Non-pigmented ciliary epithelial cell (primary cell): Measurements from ENCODE around the gene TRAPPC11.

ENCODE experiments used
- DNase-seq: peaks from one replicate; pipeline ENCODE4 v3.0.0-alpha.2; 2010; ENCODE audit warnings: low read depth

Gene TRAPPC11

DNA sequence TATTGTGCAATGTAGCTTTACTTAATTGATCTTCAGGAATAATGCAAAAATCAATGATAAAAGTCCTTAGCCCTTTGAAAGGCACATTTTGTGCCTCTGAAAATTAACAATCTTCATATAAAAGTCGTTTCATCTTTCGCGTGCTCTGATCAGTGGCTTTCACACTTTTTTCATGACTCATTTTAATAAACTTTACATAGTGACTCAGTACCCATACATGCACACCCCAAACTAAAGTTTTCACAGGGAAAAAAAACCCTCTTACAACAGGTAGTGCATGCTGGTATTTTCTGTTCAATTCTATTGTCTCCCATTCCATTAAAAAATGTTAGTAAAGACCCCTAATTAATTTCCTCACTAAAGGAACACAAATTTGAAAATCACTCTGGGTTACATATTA, 21.6 kb upstream of the TRAPPC11 start:
- no peak for DNase-seq

DNA sequence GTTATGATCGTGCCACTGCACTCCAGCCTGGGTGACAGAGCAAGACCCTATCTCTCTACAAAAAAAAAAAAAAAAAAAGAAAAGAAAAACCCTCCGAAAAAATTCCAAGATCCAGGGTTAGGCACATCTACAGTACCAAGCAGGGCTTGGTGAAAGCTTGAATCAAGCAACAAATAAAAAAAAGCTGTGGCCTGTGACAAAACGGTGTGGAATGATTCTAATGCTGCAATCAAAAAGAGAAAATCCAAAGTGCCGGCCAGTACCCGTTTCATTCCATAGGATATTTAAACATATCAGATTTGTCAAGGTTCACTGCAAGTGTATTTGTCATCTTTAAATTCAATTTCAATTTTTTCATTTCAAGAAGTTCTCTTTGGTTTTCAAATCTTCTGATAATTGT, 20.7 kb upstream of the TRAPPC11 start:
- no peak for DNase-seq

DNA sequence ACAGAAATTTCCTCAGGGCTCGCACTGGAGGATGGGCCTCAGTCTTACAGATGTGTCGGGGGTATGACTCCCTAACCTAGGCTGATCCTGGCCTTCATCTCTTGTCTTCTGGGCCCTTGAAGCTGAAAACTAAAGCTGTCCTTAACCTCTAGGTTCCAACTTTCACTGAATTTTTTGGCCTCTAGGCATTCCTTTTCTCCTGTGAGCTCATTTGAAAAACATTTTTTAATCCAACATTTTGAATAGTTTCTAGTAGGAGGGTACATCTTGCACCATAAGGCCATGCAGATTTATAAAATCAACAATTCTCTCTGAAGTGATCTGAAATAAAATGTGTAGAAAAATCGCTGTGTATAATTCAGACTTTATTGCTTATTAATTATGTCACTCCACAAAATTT, 19.8 kb upstream of the TRAPPC11 start:
- no peak for DNase-seq

DNA sequence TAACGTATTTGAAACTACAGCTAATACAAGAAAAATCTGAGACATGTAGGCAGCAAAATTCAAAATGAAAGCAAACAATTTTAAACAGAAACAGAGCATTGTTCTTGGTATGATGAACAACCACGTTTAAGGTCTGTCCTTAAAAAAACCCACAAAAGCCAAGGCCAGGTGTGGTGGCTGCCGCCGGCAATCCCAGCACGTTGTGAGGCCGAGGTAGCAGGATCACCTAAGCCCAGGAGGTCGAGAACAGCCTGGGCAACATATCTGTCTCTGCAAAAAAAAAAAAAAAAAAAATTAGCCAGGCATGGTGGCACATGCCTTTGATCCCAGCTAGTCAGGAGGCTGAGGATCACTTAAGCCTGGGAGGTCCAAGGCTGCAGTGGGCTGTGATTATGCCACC, 13.8 kb upstream of the TRAPPC11 start:
- no peak for DNase-seq

DNA sequence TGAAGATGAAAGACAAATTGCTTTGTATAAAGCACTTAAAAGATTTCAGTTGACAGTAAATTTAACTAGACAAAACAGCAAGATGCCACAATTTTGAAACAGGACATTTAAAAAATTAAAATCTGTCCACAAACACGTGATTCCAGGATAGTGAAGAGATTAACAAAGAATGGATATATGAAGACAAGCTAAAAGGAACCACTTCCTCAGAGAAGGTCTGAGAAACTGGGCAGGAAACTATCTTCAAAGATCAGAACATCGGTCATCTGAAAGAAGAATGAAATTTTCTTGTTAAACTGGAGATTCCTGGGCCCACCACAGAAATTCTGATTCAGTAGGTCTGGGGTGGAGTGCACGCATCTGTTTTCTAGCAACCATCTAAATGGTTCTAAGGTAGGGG, 1.5 kb upstream of the TRAPPC11 start:
- DNase-seq = no peak

DNA sequence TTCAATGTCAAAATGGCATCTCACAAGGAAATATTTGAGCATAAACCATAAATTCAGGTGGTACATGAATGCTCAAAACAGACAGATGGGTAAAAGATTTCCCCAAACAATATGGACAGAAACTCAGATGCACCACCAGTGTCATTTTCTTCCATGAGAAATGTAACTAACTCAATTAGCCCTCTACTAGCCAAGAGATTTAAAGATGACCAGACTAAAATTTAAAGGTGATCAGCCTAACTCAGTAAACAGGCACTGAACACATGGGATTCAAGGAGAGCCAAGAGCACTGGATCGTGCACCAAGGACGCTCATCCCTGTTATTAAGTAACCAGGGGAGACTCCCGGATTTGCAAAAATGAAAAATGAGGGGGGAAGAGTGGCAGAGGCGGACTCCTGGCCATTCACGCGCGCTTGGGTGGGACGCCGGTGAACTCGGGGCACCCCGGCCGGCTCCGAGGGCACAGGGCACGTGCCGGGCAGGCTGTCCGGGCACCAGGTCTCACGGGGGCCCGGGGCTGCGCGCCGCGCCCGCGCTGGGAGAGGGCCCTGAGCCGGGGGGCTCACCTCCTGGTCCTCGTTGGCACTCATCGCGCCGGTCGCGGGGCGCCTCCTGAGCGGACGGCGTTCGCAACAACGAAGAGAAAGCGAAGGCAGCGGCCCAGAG, 598 bp upstream of the TRAPPC11 start:
- DNase-seq = no peak

DNA sequence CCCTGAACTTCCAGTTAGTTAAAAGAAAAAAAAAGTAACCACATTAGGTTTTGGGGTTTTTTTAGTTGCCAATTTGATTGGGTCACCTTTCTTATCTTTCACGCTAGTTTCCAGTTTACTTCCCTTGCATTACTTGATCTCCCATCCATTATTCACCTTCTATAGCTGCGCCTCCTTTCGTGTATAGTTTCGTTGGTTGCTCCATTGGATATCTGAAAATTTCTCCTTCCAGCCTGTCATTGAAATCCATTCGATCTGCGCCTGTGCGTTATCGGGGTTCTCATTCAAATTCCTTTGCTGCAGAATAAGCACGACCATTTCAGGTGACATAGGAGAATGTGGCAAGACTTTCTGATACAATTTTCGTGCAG, 764 bp downstream of the TRAPPC11 start:
- DNase-seq = no peak

DNA sequence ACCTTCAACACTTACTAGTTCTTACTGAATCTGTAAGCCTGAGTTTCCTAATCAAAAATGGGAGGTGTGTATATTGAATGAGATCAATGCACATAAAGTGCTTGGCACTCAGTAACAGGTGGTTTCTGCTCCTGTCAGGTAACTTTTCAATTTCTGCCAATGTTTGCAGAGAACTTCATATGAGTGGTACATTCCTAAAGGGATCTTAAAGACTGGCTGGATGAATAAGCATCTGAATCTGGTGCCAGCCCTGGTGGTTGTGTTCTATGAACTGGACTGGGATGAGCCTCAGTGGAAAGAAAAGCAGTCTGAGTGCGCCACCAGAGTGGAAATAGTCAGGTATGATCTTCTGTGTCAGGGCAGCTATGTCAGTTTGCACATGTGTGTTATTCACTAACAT, 7.0 kb downstream of the TRAPPC11 start:
- no peak for DNase-seq

DNA sequence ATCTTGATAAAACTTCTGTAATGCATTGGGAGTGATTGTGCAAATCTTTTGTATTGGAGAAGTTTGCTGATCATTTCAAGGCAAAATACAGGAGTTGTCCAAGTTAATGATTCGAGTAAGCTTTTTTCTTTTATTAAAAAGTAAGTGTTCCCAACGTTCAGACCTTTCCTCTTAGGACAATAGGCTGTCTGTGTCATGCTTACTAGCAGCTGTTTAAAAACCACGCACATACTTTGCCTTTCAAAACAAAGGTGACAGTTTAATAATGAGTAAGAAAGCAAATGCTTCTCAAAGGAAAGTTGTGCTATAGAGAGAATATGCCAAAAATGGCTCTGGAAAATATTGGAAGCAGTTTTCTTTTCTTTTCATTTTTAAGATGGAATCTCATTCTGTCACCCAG, 11.2 kb downstream of the TRAPPC11 start:
- DNase-seq = no peak

DNA sequence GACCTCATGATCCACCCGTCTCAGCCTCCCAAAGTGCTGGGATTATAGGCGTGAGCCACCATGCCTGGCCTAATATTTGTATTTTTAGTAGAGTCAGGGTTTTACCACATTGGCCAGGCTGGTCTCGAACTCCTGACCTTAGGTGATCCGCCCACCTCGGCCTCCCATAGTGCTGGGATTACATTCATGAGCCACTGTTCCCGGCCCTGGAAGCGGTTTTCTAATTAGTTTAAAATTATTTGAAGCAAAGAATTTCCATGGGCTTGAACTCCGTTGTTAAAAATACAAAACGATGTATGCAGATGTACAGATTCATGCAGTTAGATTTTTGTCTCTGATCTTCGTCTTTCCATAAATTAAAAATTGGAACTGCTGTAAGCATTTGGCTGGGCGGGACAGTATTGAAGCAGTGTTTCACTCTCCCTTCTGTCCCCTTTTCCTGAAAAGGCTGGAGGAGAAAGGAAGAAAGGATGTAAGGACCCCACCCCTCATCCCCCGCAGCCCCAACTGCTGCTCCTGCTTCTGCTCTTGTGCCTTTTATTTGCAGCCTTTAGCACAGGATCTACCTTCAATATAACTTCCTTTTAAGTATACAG, 12.0 kb downstream of the TRAPPC11 start:
- no peak for DNase-seq

DNA sequence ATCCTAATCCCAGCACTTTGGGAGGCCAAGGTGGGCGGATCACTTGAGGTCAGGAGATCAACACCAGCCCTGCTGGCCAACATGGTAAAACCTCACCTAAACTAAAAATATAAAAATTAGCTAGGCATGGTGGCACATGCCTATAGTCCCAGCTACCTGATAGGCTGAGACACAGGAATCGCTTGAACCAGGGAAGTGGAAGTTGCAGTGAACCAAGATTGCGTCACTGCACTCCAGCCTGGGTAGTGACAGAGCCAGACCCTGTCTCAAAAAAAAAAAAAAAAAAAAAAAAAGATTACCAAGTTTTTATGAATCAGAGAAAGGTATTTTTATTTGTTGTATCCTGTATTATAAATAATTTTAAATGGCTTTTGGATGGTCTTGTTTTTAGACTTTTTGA, 15.1 kb downstream of the TRAPPC11 start:
- DNase-seq = no peak

DNA sequence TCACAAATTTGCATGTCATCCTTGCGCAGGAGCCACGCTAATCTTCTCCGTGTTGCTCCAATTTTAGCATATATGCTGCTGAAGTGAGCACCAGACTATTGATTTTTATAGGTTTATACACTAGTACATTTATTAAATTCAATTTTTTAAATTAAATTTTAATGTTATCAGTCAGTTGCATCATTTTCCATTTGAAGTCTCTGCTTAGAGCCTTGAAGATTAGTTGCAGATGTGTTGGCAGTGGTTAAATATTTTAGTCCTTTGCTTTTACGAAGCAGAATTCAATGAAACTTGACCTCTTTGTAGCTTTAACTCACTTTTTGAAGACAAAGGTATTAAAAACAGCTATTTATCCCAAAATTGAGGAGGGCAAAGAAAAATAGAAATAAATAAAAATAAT, 16.5 kb downstream of the TRAPPC11 start:
- no peak for DNase-seq

DNA sequence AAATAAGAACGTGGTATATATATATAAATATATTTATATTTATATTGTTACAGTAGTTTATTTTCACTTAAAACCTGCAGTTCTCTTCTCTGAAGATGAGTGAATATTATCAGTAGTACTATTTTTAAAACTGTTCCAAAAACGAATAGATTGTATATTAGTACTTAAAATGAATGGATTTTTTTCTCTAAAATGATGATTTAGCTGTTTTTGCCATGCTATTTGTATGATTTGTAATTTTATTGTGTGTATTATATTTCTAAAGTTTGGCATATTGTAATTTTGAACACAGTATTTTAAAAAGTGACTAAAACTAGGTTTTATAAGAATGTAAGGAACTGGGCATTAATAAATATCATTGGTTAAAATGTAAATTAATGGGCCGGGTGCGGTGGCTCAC, 22.0 kb downstream of the TRAPPC11 start:
- no peak for DNase-seq

DNA sequence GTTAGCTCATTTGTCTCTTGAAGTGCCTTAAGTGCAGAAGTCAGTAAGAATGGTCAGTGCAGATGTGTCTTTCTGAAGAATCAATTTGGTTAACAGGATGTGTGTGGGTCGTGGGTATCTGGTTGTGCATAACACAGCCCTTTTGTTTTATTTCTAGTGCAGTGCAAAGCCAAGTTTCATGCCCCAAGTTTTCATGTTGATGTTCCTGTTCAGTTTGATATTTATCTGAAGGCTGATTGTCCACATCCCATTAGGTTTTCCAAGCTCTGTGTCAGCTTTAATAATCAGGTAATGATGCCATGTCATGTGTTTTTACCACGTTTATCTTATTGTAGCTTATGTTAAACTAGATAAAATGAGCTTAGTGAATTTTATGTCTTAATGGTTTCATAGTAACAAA, 27.4 kb downstream of the TRAPPC11 start:
- no peak for DNase-seq

DNA sequence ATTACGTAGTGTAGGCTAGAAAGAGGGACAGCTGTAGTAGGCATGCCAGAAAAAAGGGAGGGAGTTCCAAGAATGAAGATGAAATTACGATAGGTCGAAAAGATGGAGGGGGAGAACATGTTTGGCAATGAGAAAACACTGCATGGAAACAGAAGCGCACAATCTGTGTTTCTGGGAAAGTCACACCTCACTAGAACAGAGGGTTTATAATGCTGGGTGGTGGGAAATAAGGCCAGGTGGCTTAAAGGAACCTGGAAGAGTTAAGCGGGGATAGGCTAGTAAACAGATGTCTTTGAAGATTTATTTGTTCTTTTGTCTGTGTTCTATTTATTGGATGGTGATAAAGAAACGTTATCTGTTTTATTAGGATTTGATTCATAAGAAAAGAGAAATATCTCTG, 29.1 kb downstream of the TRAPPC11 start:
- DNase-seq = no peak

DNA sequence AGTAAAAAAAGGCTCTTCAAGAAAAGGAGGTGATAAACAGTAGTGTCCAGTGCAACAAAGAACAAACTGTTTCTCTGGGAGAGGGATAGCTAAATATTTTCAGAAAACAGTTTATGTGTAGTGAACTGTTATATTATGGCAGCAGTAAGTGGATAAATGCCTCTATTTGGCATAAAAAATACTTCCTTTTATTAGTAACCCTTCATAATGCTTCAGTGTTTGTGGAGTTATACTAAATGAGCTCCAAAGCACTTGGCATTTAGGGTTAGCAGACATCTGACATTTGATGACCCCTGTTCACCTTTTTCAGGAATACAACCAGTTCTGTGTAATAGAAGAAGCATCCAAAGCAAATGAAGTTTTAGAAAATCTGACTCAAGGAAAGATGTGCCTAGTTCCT, 31.9 kb downstream of the TRAPPC11 start:
- DNase-seq = no peak

DNA sequence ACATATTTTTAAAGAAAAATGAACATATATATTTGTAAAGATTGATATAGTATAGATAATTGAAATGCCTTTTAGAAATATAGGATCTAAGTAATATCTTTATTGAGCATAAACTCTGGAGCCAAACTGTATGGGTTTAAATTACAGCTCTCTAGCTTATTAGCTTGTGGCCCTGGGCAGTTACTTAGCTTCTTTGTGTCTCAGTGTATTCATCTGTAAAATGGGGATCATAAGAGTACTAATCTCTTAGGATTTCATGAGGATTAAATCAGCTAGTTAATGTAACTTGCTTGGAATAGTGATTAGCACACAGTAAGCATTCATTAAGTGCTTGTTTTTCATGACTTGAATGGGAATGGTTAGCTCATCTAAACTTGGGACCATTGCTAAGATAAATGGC, 32.8 kb downstream of the TRAPPC11 start:
- no peak for DNase-seq

DNA sequence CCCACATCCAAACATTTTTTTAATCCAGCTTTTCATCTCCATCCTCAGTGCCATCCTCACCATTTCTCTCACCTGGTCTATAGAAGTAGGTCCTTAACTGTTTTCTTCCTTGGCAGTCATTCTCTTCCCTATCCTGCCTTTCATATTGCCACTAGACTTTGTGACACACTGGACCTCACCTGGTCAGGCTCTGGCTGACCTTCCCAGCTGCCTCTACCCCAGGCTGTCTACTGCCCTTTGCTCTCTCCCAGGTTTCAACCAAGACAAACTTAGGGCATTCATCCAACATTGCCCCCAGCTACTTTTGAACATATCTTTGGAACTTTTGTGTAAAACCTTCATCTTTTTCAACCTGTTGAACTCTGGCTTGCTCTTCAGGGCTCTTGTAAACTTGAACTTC, 39.8 kb downstream of the TRAPPC11 start:
- DNase-seq = no peak

DNA sequence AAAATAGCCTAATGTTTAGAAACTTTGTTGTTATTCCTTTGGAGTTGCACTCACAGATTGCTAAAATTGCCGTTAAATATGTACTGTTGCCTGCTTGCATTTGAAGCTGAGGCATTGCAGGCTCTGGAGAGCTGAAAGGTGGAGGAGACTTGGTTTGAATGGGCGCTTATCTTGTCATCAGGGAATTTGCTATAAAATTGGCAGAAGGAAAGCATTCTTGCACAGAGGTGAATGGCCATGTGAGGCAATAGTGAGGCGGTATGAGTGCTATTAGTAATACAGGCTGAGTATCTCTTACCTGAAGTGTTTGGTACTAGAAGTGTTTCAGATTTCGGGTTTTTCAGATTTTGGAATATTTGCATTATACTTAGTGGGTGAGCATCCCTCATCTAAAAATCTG, 41.3 kb downstream of the TRAPPC11 start:
- no peak for DNase-seq

DNA sequence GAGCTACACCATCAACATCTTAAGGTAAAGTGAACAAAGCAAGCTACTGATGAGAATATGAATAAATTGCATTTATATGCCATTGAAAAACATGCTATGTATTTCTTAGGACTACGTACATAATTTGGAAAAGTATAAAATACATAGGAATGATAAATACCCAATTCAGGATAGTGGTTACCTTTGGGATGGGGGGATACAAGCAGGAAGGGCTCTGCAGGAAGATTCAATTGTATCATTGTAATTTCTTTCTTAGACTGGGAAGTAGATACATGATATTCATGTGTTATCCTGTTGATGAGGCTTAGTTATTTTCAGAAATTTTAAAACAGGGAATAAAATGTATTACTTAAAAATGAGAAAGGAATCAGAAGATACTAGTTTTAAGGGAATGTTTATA, 43.4 kb downstream of the TRAPPC11 start:
- DNase-seq = no peak

DNA sequence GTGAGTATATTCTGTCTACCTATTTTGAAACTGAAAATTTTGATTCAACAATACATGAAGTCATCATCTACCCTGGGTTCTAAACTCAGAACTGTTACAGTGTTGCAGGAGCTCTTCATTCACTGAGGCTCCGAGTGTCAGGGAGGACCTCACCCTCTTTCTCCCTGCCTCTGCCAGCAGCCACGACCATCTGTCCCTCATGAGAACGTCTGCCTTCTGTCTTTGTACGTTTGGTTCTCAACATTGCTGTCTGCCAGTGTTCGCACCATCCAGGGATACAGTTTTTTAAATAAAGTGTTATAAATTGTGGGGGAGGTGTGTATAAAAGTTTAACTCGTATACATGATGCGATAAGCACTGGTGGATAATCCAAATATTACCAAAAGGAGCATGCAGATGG, 55.5 kb downstream of the TRAPPC11 start:
- no peak for DNase-seq

DNA sequence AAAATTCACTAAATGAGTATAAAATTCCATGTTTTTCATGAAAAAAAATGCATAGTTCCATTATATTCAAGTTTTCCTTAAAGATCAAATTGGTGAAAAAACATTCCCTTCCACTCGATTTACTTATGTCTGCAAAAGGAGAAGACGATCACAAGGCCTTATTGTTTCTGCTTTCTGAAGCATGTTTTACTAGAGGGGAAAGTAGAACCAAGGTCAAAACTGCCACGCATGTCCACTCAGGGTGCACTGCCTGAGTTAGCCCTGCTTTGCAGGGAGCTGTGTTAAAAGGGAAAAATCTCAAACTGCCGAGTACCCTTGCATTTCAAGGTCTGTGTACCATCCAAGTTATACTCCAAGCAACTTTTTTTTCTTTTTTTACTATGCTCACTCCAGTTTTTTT, 57.2 kb downstream of the TRAPPC11 start:
- no peak for DNase-seq

DNA sequence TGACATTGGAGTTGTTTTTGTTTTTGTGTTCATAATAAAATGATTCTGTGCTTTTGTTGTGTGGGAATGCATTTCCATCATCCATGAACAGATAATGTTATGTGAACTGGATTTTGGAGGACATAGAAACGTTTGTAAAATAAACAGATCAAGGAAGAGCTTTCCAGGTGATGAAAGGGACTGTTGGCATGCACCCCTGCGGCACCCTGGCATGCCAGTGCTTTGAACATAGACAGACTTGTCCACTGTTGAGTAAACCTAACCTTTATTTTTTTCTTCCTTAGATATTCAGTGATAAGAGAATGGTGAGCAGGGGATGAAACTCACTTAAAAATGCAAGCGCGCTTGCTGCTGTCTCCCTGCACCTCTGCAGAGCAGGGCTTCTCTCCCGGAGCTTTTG, 59.8 kb downstream of the TRAPPC11 start:
- no peak for DNase-seq
